H1 (cell line): ENCODE results near the gene PRRT1B. TPM values are rescaled to one million over a fixed set of nuclear protein-coding genes. Genes with fewer than 3 reads are reported as not detected.

Experiments
- CTCF ChIA-PET: fragments of 300-600 bp; sonication (Branson Sonifier 250); formaldehyde crosslinking; loops from one replicate; lab custom pipeline; 2021; ENCODE audit not compliant: partially characterized antibody; lab: Charles Lee
- POLR2A ChIA-PET: fragments of 300-600 bp; sonication (Branson Sonifier 250); formaldehyde crosslinking; loops from one replicate; lab custom pipeline; 2021; ENCODE audit warnings: inconsistent platforms; ENCODE audit not compliant: partially characterized antibody; lab: Charles Lee
- DNase-seq, 2 experiments: peaks; one replicate each; pipeline versions ENCODE4 v3.0.0 to v3.0.0-alpha.2; 2010 to 2022; ENCODE audit warnings: low spot score in 2 of 2, low read depth in 1 of 2, mixed read lengths in 1 of 2
- FAIRE-seq: peaks from 2 replicates; lab custom pipeline; 2011; peaks lifted over from hg19 to GRCh38; lab: Jason Lieb, UNC
- H2AFZ ChIP-seq: 2 replicates; pipeline ENCODE4 v1.8.1; 2012; ENCODE audit warnings: low read length, inconsistent platforms
- H2AK5ac ChIP-seq: 2 replicates; pipeline ENCODE4 v1.6.1; 2013; ENCODE audit warnings: low read depth, low read length
- H2BK120ac ChIP-seq: replicated peaks from 2 replicates; pipeline ENCODE3; 2013; ENCODE audit warnings: low read depth, low read length, inconsistent platforms
- H2BK12ac ChIP-seq: 2 replicates; pipeline ENCODE4 v1.6.1; 2013; ENCODE audit warnings: low read depth, low read length
- H2BK15ac ChIP-seq: 2 replicates; pipeline ENCODE4 v1.6.1; 2013; ENCODE audit warnings: low read length
- H2BK20ac ChIP-seq: 2 replicates; pipeline ENCODE4 v1.6.1; 2013; ENCODE audit warnings: low read length
- H2BK5ac ChIP-seq: 2 replicates; pipeline ENCODE4 v1.6.1; 2013; ENCODE audit warnings: low read depth, low read length
- H3K14ac ChIP-seq: 2 replicates; pipeline ENCODE4 v1.6.1; 2013; ENCODE audit warnings: inconsistent platforms; ENCODE audit not compliant: insufficient read length
- H3K18ac ChIP-seq: 2 replicates; pipeline ENCODE4 v1.6.1; 2013; ENCODE audit warnings: low read length; ENCODE audit errors: extremely low read depth
- H3K23ac ChIP-seq: 2 replicates; pipeline ENCODE4 v1.6.1; 2013; ENCODE audit warnings: inconsistent platforms; ENCODE audit not compliant: insufficient read length
- H3K23me2 ChIP-seq: 2 replicates; pipeline ENCODE4 v1.6.1; 2013; ENCODE audit warnings: low read depth, low read length
- H3K27ac ChIP-seq: 2 replicates; pipeline ENCODE4 v1.6.1; 2011; ENCODE audit warnings: low read depth, low read length, inconsistent platforms
- H3K27me3 ChIP-seq, 4 experiments: replicated peaks in 1 of 4; 1 replicate in 1 of 4; 2 replicates in 3 of 4; pipeline versions ENCODE4 v1.6.1 to v1.8.1; 2011 to 2013; ENCODE audit warnings: low read length in 3 of 4, mild to moderate bottlenecking in 3 of 4, inconsistent platforms in 2 of 4, mixed read lengths in 2 of 4, moderate library complexity in 1 of 4; ENCODE audit not compliant: control insufficient read depth in 3 of 4, insufficient read depth in 3 of 4; ENCODE audit errors: extremely low read depth in 1 of 4
- H3K36me3 ChIP-seq, 4 experiments: 2 replicates each; pipeline versions ENCODE4 v1.6.1 to v1.8.1; 2011 to 2013; ENCODE audit warnings: mild to moderate bottlenecking in 4 of 4, low read length in 3 of 4, moderate library complexity in 2 of 4, control low read depth in 1 of 4, inconsistent platforms in 1 of 4; ENCODE audit not compliant: insufficient read depth in 4 of 4, control insufficient read depth in 2 of 4
- H3K4ac ChIP-seq: replicated peaks from 2 replicates; pipeline ENCODE3; 2013; ENCODE audit warnings: low read length, low read depth, mixed read lengths, inconsistent platforms; ENCODE audit not compliant: insufficient read length
- H3K4me1 ChIP-seq, 4 experiments: replicated peaks in 1 of 4; 1 replicate in 1 of 4; 2 replicates in 3 of 4; pipeline versions ENCODE4 v1.6.1 to v1.8.1; 2011 to 2013; ENCODE audit warnings: low read length in 3 of 4, inconsistent platforms in 2 of 4, mixed read lengths in 1 of 4; ENCODE audit not compliant: insufficient read depth in 4 of 4, control insufficient read depth in 3 of 4
- H3K4me2 ChIP-seq, 2 experiments: 2 replicates each; pipeline versions ENCODE4 v1.6.1 to v1.8.1; 2011 to 2013; ENCODE audit warnings: low read depth in 2 of 2, low read length in 2 of 2, control low read depth in 1 of 2, inconsistent platforms in 1 of 2, mild to moderate bottlenecking in 1 of 2; ENCODE audit not compliant: insufficient read depth in 1 of 2
- H3K4me3 ChIP-seq, 4 experiments: fragments of 200-600, 300-600 bp in 1 of 4; sonication (generic), shearing (Covaris generic), sonication (Bioruptor Twin) in 1 of 4; 2 replicates each; pipeline versions ENCODE4 v1.5.1 to v1.8.1; 2011 to 2016; ENCODE audit warnings: low read length in 4 of 4, low read depth in 3 of 4, control low read depth in 2 of 4, inconsistent platforms in 2 of 4, mild to moderate bottlenecking in 2 of 4, mixed read lengths in 1 of 4, moderate library complexity in 1 of 4; ENCODE audit not compliant: insufficient read depth in 2 of 4; ENCODE audit errors: extremely low read depth in 1 of 4
- H3K56ac ChIP-seq: replicated peaks from 2 replicates; pipeline ENCODE3; 2013; ENCODE audit warnings: low read depth, mild to moderate bottlenecking, mixed read lengths, low read length, inconsistent platforms; ENCODE audit not compliant: insufficient read length
- H3K79me1 ChIP-seq: 2 replicates; pipeline ENCODE4 v1.6.1; 2013; ENCODE audit warnings: low read depth, low read length, control low read depth
- H3K79me2 ChIP-seq, 2 experiments: 2 replicates each; pipeline versions ENCODE4 v1.6.1 to v1.8.1; 2012 to 2013; ENCODE audit warnings: low read length in 2 of 2, mild to moderate bottlenecking in 2 of 2, inconsistent platforms in 1 of 2; ENCODE audit not compliant: insufficient read depth in 2 of 2, control insufficient read depth in 1 of 2
- H3K9ac ChIP-seq, 4 experiments: replicated peaks in 1 of 4; 1 replicate in 1 of 4; 2 replicates in 3 of 4; pipeline versions ENCODE4 v1.6.1 to v1.8.1; 2011 to 2013; ENCODE audit warnings: low read depth in 3 of 4, low read length in 3 of 4, control low read depth in 2 of 4, mild to moderate bottlenecking in 2 of 4, moderate library complexity in 2 of 4, inconsistent platforms in 1 of 4; ENCODE audit errors: extremely low read depth in 1 of 4
- H3K9me3 ChIP-seq, 2 experiments: 2 replicates each; pipeline versions ENCODE4 v1.6.1 to v1.8.1; 2012 to 2013; ENCODE audit warnings: mild to moderate bottlenecking in 2 of 2, moderate library complexity in 2 of 2, control low read depth in 1 of 2, inconsistent platforms in 1 of 2, low read depth in 1 of 2, low read length in 1 of 2, mixed read lengths in 1 of 2; ENCODE audit not compliant: insufficient read depth in 2 of 2
- H4K20me1 ChIP-seq, 2 experiments: replicated peaks in 1 of 2; 2 replicates each; pipeline versions ENCODE3 to v1.8.1; 2011 to 2013; ENCODE audit warnings: inconsistent platforms in 2 of 2, low read length in 2 of 2, mild to moderate bottlenecking in 1 of 2; ENCODE audit not compliant: insufficient read depth in 2 of 2, control insufficient read depth in 1 of 2
- H4K5ac ChIP-seq: 2 replicates; pipeline ENCODE4 v1.6.1; 2013; ENCODE audit warnings: low read length, low read depth, mixed read lengths, inconsistent platforms; ENCODE audit not compliant: insufficient read length
- H4K8ac ChIP-seq: 2 replicates; pipeline ENCODE4 v1.8.0; 2013; ENCODE audit warnings: mild to moderate bottlenecking, moderate library complexity, low read length, inconsistent platforms; ENCODE audit not compliant: insufficient read depth; ENCODE audit errors: extremely low read depth
- H4K91ac ChIP-seq: replicated peaks from 2 replicates; pipeline ENCODE3; 2013; ENCODE audit warnings: low read length, mixed read lengths, inconsistent platforms; ENCODE audit not compliant: insufficient read length
- BRCA1 ChIP-seq: IDR thresholded peaks from 2 replicates; pipeline ENCODE4 v1.6.1; 2012; ENCODE audit warnings: low read depth, low read length, improper control_type of control experiment
- EGR1 ChIP-seq: IDR thresholded peaks from 2 replicates; pipeline ENCODE4 v1.6.1; 2011; ENCODE audit warnings: low read depth, low read length, borderline replicate concordance
- GABPA ChIP-seq: IDR thresholded peaks from 2 replicates; pipeline ENCODE4 v1.6.1; 2011; ENCODE audit warnings: mild to moderate bottlenecking, low read length, moderate library complexity, borderline replicate concordance; ENCODE audit not compliant: insufficient read depth
- KDM1A ChIP-seq: fragments of 200-600, 300-600 bp; sonication (generic); IDR thresholded peaks from 2 replicates; pipeline ENCODE4 v1.7.1; 2016; ENCODE audit warnings: mild to moderate bottlenecking, low read length, borderline replicate concordance
- POLR2A ChIP-seq, 2 experiments: IDR thresholded peaks; 1 replicate in 1 of 2; 2 replicates in 1 of 2; pipeline ENCODE4 v1.6.1; 2011; ENCODE audit warnings: low read depth in 2 of 2, low read length in 2 of 2, mild to moderate bottlenecking in 2 of 2; ENCODE audit errors: control extremely low read depth in 1 of 2
- POU5F1 ChIP-seq: IDR thresholded peaks from 2 replicates; pipeline ENCODE4 v1.6.1; 2011; ENCODE audit warnings: low read depth, mild to moderate bottlenecking, low read length, moderate library complexity
- RNF2 ChIP-seq: fragments of 200-900, 300-1000 bp; sonication (generic); IDR thresholded peaks from 2 replicates; pipeline ENCODE4 v1.7.1; 2016; ENCODE audit warnings: borderline replicate concordance, low read depth, mild to moderate bottlenecking, antibody characterized with exemption, low read length; ENCODE audit not compliant: poor library complexity, severe bottlenecking; ENCODE audit errors: missing control alignments
- SIRT6 ChIP-seq: IDR thresholded peaks from one replicate; pipeline ENCODE4 v1.7.1; 2012; ENCODE audit warnings: low read length, inconsistent platforms
- SP2 ChIP-seq: IDR thresholded peaks from 2 replicates; pipeline ENCODE4 v1.6.1; 2012; ENCODE audit warnings: mild to moderate bottlenecking, low read length, inconsistent platforms
- SRF ChIP-seq: IDR thresholded peaks from 2 replicates; pipeline ENCODE4 v1.6.1; 2011; ENCODE audit warnings: mild to moderate bottlenecking, low read depth, low read length, moderate library complexity
- SUZ12 ChIP-seq: fragments of 200-600 bp; sonication (generic); IDR thresholded peaks from 2 replicates; pipeline ENCODE4 v1.6.1; 2012; ENCODE audit warnings: mild to moderate bottlenecking, inconsistent platforms, low read length, moderate library complexity, mixed read lengths
- YY1 ChIP-seq: IDR thresholded peaks from 2 replicates; pipeline ENCODE4 v1.6.1; 2011; ENCODE audit warnings: low read depth, mild to moderate bottlenecking, low read length
- WGBS, 2 experiments: shearing (Covaris generic) in 1 of 2; methylation state at CpG; one replicate each; pipeline versions ENCODE4 v1.1.6 to v1.1.7; 2013 to 2015; ENCODE audit warnings: low lambda C conversion rate in 2 of 2, mixed read lengths in 2 of 2, inconsistent platforms in 1 of 2, low coverage in 1 of 2, missing lambda C conversion rate in 1 of 2; ENCODE audit not compliant: insufficient replicate concordance in 2 of 2, insufficient coverage in 1 of 2, insufficient read length in 1 of 2; ENCODE audit errors: extremely low coverage in 1 of 2, missing lambda C conversion rate in 1 of 2; 5-methylcytosine and 5-hydroxymethylcytosine counted together
- polyA plus RNA-seq, 7 experiments: library from polyadenylated mRNA; depleted of rRNA in 3 of 7; stranded (reverse) in 5 of 7; unstranded in 2 of 7; fragments of >200 nt in 5 of 7; fragments of 200-250 nt in 2 of 7; gene quantifications; 1 replicate in 5 of 7; 2 replicates in 1 of 7; 4 replicates in 1 of 7; pipeline versions ENCODE4 v1.2.1 to v1.2.3, GENCODE V29; 2011 to 2013; ENCODE audit warnings: missing spikeins in 2 of 7, mixed read lengths in 2 of 7
- total RNA-seq: library from RNA; stranded (reverse); fragmentation: NEBNext Ultra II Directional; extraction: Animal tissue kit (Norgen Biotek cat#: 25700); gene quantifications from 2 replicates; pipeline ENCODE4 v1.2.1, GENCODE V29; 2021
- TF ChIP-seq, protein P1 (sequence below): IDR thresholded peaks from 2 replicates; pipeline ENCODE4 v1.6.1; 2011; ENCODE audit warnings: low read length, improper control_type of control experiment

The PRRT1B gene
- total and polyA plus RNA-seq, 2 of the 8 experiments (the other 6 are each of a cell fraction or from before 2014, with no cell fraction given), result 0.30 to 1.2 TPM

DNA sequence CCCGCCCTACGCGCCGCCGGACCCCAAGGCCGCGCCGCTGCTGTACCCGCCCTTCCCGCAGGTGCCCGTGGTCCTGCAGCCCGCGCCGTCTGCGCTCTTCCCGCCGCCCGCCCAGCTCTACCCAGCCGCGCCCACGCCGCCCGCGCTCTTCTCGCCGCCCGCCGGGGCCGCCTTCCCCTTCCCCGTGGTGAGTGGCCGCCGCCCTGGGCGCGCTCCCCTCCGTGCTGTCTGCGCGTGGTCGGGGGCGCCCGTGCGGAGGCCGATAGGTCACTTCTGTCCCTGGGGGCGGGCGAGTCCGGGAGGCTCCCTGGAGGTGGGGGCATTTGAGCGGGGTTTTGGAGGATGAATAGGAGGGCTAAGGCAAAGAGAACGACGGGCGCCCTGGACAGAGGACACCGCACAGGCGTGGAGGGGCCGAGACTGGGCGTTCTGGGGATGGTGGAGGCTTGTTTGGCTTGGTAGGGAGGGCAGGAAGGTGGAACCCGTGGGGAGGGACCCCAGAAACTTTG is 9.6 kb downstream of the PRRT1B start:
- H2BK20ac ChIP-seq, result no peak overlapping the region
- peak overlapping the region; percentile 7 to 75 (median 26); a peak in 6 of 8 replicates for H3K4me3 ChIP-seq
- ChIA-PET POLR2A (interaction anchor here (0.8 to 1.5 kb wide), 4 partner anchors 8 to 54 kb away, joined by 3 to 5 read pairs (median 4); partner anchors contain the start of gene PRRT1B), CTCF (no interaction called here)
- H2AFZ ChIP-seq, result no peak overlapping the region; the same call in 1 of the 2 replicates
- no peak overlapping the region for H3K56ac ChIP-seq
- H3K36me3 ChIP-seq, result no peaks in the 10 kb centered on the region
- H3K4ac ChIP-seq, result no peak overlapping the region
- H3K27ac ChIP-seq, result no peak overlapping the region
- no peak overlapping the region for H3K14ac ChIP-seq
- 32% methylated on average over 8 of the region's 54 CpGs; no CpG with 5 or more reads in 1 of the 2 experiments for WGBS, 2 experiments
- FAIRE-seq, result no peak
- H3K18ac ChIP-seq, result no peak overlapping the region
- H3K23ac ChIP-seq, result no peak overlapping the region
- peak overlapping the region; percentile 58 to 72 for H3K4me2 ChIP-seq
- peaks cover 13 to 34% (median 29%) of the 10 kb centered on the region in 4 experiments for H3K27me3 ChIP-seq
- H2BK12ac ChIP-seq, result no peak overlapping the region
- no peak overlapping the region for H4K5ac ChIP-seq
- H3K4me1 ChIP-seq, result no peaks in the 10 kb centered on the region; a peak in 2 of 7 replicates
- no peak overlapping the region for H2BK15ac ChIP-seq
- H3K9me3 ChIP-seq, result peaks cover 7 to 11% of the 10 kb centered on the region in 2 experiments
- H2BK5ac ChIP-seq, result no peak overlapping the region
- peak in 1 of 2 experiments; percentile 60 for DNase-seq
- peaks cover 0 to 2% of the 10 kb centered on the region in 2 experiments for H4K20me1 ChIP-seq
- no peak overlapping the region for H4K8ac ChIP-seq
- H4K91ac ChIP-seq, result no peak overlapping the region
- H3K79me1 ChIP-seq, result no peaks in the 10 kb centered on the region
- no peak overlapping the region for H2AK5ac ChIP-seq
- peaks cover 11% of the 10 kb centered on the region; the same call in 1 of the 2 replicates for H3K23me2 ChIP-seq
- H3K9ac ChIP-seq, result no peak overlapping the region
- no peak overlapping the region for H2BK120ac ChIP-seq
- H3K79me2 ChIP-seq, result no peaks in the 10 kb centered on the region
- TF ChIP-seq SIRT6 (no peak), EGR1 (no peak), SUZ12 (peak; percentile 76), POLR2A (IDR thresholded peaks at IDR 0.05; ENCODE audit: control extremely low read depth in 1 of 2, low read depth in 2 of 2, low read length in 2 of 2) (no peak), BRCA1 (no peak), RNF2 (no peak), YY1 (no peak), SP2 (no peak), GABPA (no peak), POU5F1 (no peak), KDM1A (no peak), SRF (no peak)
- TF ChIP-seq, protein P1, sequence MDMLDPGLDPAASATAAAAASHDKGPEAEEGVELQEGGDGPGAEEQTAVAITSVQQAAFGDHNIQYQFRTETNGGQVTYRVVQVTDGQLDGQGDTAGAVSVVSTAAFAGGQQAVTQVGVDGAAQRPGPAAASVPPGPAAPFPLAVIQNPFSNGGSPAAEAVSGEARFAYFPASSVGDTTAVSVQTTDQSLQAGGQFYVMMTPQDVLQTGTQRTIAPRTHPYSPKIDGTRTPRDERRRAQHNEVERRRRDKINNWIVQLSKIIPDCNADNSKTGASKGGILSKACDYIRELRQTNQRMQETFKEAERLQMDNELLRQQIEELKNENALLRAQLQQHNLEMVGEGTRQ, result no peak
